Effector CD4-positive, alpha-beta T cell (primary cell): Measurements from ENCODE around the gene ANXA10.
"Not testable (repeated sequence)": the region's sequence is repeated elsewhere in the genome, so short reads cannot be mapped to it uniquely, and the experiment has no call there.

Experiments used
- DNase-seq: peaks from one replicate; pipeline ENCODE4 v3.0.0-alpha.2; 2020

ANXA10 gene

GRCh38 chr4:168163106-168163505, 70.8 kb downstream of the ANXA10 start:
- DNase-seq = no peak

DNA sequence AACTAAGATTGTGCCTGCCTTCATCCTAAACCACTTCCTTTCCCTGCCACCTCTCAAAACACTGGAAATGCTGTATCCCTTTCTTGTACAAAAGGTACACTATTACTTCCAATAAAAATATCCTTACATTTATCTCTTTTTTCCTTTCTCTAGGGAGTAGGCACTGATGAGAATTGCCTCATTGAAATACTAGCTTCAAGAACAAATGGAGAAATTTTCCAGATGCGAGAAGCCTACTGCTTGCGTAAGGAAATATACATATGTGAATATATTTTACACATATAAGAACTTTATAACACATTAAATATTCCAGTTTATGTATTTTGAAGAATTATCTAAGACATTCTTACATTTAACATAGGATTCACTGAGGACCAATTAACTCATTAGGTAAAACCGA, 71.7 kb downstream of the ANXA10 start:
- no peak for DNase-seq

DNA sequence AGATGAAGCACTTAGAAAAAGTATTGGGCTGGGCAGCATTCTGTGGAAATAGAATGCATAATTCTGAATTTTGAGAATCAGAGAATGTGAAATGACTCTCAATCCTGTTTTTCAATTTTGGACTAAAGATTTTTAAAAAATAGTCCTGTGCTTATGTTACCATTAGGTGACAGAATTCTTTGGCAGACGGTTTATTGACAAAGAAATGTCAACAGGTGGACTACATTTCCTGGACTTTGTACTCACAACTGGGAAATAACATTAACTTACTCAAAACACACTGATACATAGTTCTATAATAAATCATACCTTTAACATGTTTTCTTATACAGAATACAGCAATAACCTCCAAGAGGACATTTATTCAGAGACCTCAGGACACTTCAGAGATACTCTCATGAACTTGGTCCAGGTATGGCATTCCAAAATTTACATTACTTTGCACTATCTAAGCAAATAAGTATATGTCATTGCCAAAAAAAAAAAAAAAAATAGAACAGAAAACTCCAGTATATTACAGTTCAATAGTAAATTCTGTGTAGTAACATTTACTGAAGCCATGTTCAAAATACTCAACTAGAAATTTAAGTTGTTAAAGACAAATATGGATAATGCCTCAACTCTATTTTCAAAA, 72.7 kb downstream of the ANXA10 start:
- DNase-seq = no peak

- DNase-seq = no peak
These were observed 75.5 kb downstream of the ANXA10 start for GRCh38 chr4:168167714-168168284.

- DNase-seq = no peak
These were observed 82.0 kb downstream of the ANXA10 start for GRCh38 chr4:168174308-168174707.

DNA sequence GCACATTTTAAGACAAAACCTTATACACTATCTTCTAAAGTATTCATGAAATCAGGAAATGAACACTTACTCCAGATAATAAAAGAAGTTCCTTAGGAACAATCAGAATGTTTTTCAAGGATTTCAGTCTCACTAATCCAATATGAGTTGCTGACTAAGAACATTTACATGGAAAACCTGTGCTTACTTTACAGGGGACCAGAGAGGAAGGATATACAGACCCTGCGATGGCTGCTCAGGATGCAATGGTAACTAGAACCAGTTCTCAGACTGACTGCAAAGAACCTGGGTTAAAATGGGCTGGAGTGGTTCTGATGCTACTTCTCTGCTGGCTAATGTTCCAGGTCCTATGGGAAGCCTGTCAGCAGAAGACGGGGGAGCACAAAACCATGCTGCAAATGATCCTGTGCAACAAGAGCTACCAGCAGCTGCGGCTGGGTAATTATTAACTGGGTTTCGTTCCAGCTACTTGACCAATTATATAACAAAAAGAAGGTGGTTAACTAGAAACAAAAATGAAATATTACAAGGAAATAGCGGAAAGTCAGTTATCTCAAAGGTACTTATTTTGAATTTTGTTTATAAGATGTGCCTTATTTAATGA, 85.3 kb downstream of the ANXA10 start:
- DNase-seq = no peak

- DNase-seq = no peak
These were observed 91.6 kb downstream of the ANXA10 start for GRCh38 chr4:168183717-168184571.

- DNase-seq = no peak
These were observed 96.4 kb downstream of the ANXA10 start for GRCh38 chr4:168188754-168189153.

GRCh38 chr4:168197926-168198325, 105.6 kb downstream of the ANXA10 start:
- no peak for DNase-seq

DNA sequence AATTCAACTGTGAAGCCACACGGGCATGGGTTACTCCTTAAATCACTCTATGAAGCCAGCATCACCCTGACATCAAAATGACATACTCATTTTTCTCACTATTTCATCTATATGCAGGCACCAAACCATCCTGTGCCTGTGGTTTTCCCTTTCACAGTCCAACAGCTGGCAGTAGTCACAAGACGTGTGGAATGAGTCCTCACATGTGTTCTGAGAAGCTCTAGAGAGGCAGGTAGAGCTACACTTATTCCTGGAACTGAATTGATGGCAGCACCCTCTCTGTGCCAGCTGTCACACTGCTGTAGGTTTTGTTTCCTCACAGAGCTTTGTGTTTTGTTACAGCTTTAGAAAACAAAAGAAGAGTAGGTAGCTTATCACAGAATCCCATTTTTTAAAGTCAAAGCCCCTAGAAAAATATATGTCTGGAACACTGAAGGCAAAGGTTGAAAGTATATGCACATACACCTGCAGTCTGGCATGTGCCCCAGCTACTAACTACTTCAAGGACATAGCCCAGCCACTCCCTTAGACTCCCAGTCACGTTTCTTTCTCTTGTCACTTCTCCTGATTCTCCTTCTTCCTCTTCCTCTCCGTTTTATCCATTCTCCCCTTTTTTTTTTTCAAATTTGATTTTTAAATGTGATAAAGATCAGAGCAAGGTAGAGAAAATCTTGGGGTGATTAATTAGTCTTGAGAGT, 107.1 kb downstream of the ANXA10 start:
- no peak for DNase-seq

GRCh38 chr4:168200685-168201084, 108.3 kb downstream of the ANXA10 start:
- no peak for DNase-seq

- no peak for DNase-seq
These were observed 111.0 kb downstream of the ANXA10 start for GRCh38 chr4:168203233-168203911.

DNA sequence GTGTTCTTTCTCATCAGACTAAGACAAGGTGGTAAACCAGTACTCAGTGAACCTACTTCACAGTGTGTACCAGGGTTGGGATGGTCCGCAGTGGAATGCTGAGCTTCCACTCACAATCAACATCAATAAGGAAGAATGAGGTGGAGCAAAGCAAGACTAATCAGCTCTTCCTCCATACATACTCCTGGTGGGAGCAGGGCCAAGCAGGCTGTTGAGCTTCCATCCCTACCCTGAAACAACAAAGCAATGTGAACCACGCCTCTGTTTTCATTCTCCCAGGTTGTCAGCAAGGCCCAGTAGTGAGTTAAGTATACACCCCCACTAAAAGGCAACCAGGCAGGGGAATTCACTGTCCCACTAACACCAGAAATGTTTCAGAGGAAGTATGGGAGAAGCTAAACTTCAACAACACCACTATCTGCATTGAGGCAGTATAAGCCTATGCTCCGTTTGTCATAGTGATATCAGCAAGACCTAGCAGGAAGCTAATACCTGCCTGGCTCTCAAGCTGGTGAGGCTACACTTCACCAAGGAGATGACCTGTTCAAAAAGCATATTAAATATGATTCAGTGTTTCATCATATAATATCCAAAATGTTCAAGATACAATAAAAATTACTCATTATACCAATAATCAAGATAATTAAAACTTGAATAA, 116.7 kb downstream of the ANXA10 start:
- no peak for DNase-seq

GRCh38 chr4:168212656-168213055, 120.3 kb downstream of the ANXA10 start:
- no peak for DNase-seq

DNA sequence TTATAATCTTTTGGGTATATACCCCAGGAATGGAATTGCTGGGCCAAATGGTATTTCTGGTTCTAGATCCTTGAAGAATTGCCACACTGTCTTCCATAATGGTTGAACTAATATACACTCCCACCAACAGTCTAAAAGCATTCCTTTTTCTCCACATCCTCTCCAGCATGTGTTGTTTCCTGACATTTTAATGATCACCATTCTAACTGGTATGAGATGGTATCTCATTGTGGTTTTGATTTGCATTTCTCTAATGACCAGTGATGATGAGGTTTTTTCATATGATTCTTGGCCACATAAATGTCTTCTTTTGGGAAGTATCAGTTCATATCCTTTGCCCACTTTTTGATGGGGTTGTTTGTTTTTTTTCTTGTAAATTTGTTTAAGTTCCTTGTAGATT, 121.2 kb downstream of the ANXA10 start:
- not testable (repeated sequence) for DNase-seq

GRCh38 chr4:168218645-168219044, 126.3 kb downstream of the ANXA10 start:
- no peak for DNase-seq

DNA sequence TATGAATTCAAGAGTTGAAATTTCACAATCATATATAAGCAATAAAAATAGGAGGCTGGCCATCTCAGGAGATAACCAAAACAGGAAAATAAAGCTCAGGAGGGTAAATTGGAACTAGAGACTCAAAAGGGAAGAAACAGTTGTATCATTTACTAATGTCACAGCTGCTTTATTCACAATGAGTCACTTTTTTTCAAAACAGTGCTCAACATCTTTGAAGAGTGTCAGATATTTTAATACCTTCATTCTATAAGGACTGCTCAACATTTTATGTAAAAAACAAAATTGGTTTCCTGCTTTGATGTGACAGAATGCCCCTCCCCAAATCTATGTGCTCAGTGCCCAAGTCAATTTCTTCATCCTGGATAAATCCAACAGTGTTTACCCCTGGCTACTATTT, 128.6 kb downstream of the ANXA10 start:
- DNase-seq = no peak

DNA sequence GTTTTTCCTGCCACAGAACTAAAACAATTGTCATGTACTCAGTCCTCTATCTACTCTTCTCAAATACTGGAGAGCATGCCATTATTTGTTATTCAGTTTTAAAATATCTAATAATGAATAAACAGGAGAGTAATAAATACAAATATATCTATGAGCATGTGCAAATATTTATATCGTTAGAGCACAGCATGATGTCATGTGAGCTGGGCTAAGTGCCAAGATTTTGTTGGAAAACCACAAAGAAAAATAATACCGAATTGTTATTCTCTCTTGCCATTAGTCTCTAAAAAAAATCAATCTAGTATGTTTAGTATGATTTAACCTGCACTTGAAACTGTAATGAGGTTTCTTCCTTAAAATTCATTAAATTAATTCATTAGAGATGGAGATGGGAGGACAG, 129.0 kb downstream of the ANXA10 start:
- DNase-seq = no peak
